GM12873 (cell line): ENCODE measurements around the gene GON4L.

Experiments
- TF ChIP-seq, protein P1 (sequence below): IDR thresholded peaks from 2 replicates; pipeline ENCODE4 v1.5.1; 2012; ENCODE audit warnings: low read depth, mild to moderate bottlenecking, moderate library complexity, low read length, control low read depth; ENCODE audit not compliant: insufficient read depth; ENCODE audit errors: missing control alignments

GON4L gene

DNA sequence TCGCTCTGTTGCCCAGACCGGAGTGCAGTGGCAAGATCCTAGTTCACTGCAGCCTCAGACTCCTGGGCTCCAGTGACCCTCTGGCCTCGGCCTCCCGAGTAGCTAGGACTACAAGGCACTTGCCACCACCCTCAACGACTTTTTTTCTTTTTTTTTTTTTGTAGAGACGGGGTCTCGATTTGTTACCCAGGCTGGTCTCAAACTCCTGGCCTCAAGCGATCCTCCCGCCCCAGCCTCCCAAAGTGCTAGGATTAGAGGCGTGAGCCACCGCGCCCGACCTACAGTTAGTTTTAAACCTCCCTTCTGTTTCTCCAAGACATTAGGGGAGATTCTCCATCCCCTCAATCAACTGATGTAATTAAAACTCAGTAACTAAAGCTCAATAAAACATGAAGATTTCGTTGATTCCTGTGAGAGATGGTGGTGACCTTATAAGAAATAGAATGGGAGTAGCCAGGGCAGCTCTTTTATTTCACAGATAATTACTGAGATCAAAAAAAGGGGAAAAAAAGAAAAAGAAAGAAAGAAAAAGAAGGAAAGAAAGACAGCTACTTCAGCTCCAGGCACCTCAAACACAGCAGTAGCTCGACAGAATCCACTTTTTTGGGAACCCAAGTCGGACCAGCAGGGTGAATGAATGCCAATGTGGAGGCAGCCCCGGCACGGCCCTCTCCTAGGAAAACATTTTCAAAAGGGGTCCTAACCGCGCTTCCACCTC lies 598 bp downstream of the GON4L start:
- TF ChIP-seq, protein P1, sequence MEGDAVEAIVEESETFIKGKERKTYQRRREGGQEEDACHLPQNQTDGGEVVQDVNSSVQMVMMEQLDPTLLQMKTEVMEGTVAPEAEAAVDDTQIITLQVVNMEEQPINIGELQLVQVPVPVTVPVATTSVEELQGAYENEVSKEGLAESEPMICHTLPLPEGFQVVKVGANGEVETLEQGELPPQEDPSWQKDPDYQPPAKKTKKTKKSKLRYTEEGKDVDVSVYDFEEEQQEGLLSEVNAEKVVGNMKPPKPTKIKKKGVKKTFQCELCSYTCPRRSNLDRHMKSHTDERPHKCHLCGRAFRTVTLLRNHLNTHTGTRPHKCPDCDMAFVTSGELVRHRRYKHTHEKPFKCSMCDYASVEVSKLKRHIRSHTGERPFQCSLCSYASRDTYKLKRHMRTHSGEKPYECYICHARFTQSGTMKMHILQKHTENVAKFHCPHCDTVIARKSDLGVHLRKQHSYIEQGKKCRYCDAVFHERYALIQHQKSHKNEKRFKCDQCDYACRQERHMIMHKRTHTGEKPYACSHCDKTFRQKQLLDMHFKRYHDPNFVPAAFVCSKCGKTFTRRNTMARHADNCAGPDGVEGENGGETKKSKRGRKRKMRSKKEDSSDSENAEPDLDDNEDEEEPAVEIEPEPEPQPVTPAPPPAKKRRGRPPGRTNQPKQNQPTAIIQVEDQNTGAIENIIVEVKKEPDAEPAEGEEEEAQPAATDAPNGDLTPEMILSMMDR = no peak

DNA sequence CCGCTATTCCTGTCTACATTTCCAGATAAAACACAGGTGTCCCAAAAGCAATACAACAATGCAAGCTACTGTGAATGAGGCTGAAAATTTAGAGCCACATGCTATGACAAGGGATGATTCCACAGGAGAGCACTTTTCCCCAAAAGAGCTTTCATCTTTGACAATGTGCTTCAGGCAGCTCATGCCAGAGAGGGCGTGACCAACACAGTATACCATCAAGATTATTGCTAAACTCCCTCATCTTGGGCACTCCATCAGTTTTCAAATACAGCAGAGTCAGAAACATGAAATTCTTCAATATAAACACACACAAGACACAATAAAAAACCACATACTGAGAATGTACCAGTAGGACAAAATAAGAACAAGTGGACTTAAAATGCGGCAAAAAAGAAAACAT lies 6.7 kb downstream of the GON4L start:
- TF ChIP-seq, protein P1 = no peak

DNA sequence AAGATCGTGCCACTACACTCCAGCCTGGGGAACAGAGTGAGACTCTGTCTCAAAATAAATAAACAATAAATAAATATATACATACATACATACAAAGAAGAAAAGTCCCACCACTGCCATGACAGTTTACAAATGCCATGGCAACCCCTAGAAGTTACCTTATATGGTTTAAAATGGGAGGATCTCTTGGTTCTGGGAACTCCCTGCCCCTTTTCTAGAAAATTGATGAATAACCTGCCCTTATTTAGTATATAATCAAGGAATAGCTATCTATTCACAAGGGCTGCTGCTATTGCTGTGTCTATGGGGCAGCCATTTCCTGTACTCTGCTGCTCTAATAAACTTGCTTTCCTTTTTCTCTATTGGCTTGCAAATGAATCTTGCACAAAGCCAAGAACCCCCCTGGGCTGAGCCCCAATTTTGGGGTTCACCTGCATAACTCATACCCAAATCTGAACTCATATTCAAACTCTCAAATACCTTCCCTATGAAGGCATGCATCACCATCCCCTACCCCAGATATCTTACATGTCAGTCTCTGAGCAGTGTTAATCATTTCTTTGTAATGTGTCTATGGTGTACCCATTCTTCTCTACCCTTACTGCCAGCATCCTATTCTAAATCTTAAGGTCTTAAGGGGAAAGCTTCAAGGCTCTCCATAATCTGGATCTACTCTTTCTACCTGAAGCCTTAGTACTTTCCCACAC lies 9.0 kb downstream of the GON4L start:
- TF ChIP-seq, protein P1 = no peak

DNA sequence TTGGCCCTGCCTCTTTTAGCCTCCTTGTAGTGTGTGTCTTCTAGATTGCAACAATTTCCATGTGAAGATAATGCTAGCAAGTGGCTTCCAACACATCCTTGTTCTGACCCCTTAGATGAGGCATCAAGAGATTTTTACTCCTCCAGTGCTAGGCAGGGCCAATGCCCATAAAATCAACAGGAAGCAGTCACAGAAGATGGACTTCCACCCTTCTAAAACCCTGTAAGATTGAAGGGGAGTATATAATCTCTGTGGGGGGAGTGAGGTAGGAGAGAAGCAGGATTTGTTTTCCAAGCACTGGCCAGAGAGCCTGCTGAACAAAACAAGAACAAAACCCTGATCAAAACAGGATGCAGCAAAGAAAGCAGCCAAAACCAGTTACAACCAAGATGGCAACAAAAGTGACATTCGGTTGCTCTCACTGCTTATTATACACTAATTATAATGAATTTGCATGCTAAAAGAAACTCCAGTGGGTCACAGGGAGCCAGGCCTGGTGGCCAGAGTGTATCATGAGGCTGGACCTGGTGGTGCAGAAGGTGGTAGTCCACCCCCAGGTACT lies 12.1 kb downstream of the GON4L start:
- TF ChIP-seq, protein P1 = no peak

DNA sequence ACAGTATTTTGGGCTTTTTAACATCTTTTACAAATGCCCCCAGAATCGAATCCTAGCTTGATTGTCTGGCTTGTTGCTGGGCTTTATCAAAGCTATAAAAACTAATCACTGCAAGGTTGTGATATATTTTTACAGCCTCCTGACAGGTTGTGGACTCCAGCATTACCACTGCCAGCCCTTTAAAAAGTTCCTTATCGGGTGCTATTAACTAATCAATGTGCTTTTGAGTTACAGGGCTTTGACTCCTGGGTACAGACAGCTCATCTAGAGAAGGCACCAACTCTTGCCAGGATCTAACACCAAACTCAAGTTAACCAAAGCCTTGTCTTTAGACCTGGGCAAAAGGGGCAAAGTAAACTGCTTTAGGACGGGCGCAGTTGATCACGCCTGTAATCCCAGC lies 16.6 kb downstream of the GON4L start:
- TF ChIP-seq, protein P1 = no peak

DNA sequence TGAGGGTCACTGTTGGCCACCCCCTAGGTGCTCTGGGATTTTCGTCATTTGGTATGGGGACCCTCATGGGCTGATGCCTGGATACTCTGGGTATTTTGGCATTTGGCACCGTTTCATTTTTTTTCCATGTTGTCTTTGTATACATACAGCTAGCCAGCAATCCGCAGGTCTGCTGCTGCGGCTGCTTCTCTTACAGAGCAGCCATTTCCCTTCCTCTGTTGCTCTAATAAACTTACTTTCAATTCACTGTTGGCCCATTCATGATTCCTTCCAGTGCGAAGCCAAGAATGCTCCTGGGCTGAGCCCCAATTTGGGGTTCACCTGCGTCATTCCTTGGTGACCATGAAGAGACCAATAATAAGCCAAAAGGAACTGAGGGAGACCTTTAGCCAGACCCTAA lies 21.5 kb downstream of the GON4L start:
- TF ChIP-seq, protein P1 = no peak

DNA sequence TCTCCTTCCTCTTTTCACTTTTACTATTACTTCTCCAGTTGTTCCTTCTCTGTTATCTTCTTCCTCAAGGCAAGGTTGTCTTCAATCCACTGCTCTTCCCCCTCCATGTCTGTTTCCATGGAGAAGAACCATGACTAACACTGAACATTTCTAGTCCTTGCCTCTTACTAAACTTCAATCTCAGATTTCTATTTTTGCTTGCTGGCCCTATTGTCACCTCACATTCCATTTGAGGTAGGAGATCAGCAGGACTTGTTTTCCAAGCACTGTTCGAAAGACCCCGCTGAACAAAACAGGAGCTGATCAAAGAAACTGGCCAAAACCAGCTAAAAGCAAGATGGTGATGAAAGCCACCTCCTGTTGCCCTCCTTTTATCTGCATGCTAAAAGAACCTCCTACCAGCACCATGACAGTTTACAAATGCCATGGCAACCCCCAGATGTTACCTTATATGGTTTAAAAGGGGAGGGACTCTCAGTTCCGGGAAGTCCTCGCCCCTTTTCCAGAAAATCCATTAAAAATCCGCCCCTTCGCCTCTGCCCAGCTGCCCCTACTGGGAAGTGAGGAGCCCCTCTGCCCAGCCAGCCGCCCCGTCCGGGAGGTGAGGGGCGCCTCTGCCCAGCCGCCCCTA lies 22.6 kb downstream of the GON4L start:
- TF ChIP-seq, protein P1 = no peak
